NCI-H2227 (cell line): ENCODE results near the gene KLF16.

Experiments used
- DNase-seq: peaks from one replicate; lab custom pipeline; 2025; ENCODE audit not compliant: unreplicated experiment; lab: John Stamatoyannopoulos, UW

Gene KLF16

GRCh38 chr19:1811942-1812425 is 51.4 kb downstream of the KLF16 start, which contains the start of gene ATP8B3:
ATP8B3 (minus strand) TSS chr19:1812276; CDS start chr19:1811736, 540 bp downstream.
- DNase-seq: no peak

- DNase-seq: no peak
Observed at GRCh38 chr19:1811472-1811894, 51.9 kb downstream of the KLF16 start.

- DNase-seq: no peak
Observed at GRCh38 chr19:1810439-1811160, 52.8 kb downstream of the KLF16 start.

- no peak for DNase-seq
Observed at GRCh38 chr19:1809678-1810077, 53.7 kb downstream of the KLF16 start.

- DNase-seq: no peak
Observed at GRCh38 chr19:1808395-1808731, 55.0 kb downstream of the KLF16 start.

GRCh38 chr19:1807695-1808394 is 55.5 kb downstream of the KLF16 start:
- no peak for DNase-seq

- no peak for DNase-seq
Observed at GRCh38 chr19:1807030-1807694, 56.2 kb downstream of the KLF16 start.

- no peak for DNase-seq
Observed at GRCh38 chr19:1806184-1807029, 57.0 kb downstream of the KLF16 start.

GRCh38 chr19:1805401-1806183 is 57.8 kb downstream of the KLF16 start:
- DNase-seq: no peak

GRCh38 chr19:1804858-1805257 is 58.5 kb downstream of the KLF16 start:
- no peak for DNase-seq
